Measurements from ENCODE around the gene LGALS7B.
"Not testable (repeated sequence)": the region's sequence is repeated elsewhere in the genome, so short reads cannot be mapped to it uniquely, and the experiment has no call there.

Gene LGALS7B

GRCh38 chr19:38788478-38789243, at the start of gene LGALS7B:
Gene LGALS7B, plus strand, starts transcription at chr19:38789200. Its CDS starts 27 bp downstream, at chr19:38789227.
- H3K4me1 ChIP-seq (ENCODE audit: control insufficient read depth, insufficient read depth, low read length), result no peaks in the 10 kb centered on the region
- H3K36me3 ChIP-seq (ENCODE audit: control insufficient read depth, insufficient read depth, low read length), result no peaks in the 10 kb centered on the region
- H3K9ac ChIP-seq (ENCODE audit: low read length), result no peak within 1 kb of the TSS
- no peaks in the 10 kb centered on the region for H3K27me3 ChIP-seq (ENCODE audit: control insufficient read depth, insufficient read depth, low read length)
- no peak within 1 kb of the TSS for H3K27ac ChIP-seq (ENCODE audit: low read depth, low read length)
- H3K4me3 ChIP-seq (ENCODE audit: low read length), result no peak within 1 kb of the TSS

- H3K36me3 ChIP-seq (ENCODE audit: control insufficient read depth, insufficient read depth, low read length), result no peaks in the 10 kb centered on the region
- H3K27ac ChIP-seq (ENCODE audit: low read depth, low read length), result no peak overlapping the region
- H3K9ac ChIP-seq (ENCODE audit: low read length), result no peak overlapping the region
- no peaks in the 10 kb centered on the region for H3K27me3 ChIP-seq (ENCODE audit: control insufficient read depth, insufficient read depth, low read length)
- no peaks in the 10 kb centered on the region for H3K4me1 ChIP-seq (ENCODE audit: control insufficient read depth, insufficient read depth, low read length)
- no peak overlapping the region for H3K4me3 ChIP-seq (ENCODE audit: low read length)
These were observed 49.4 kb upstream of the LGALS7B start for GRCh38 chr19:38739440-38740256.

GRCh38 chr19:38740257-38740592, 48.8 kb upstream of the LGALS7B start:
- H3K27ac ChIP-seq (ENCODE audit: low read depth, low read length), result no peak overlapping the region
- H3K36me3 ChIP-seq (ENCODE audit: control insufficient read depth, insufficient read depth, low read length), result no peaks in the 10 kb centered on the region
- H3K9ac ChIP-seq (ENCODE audit: low read length), result no peak overlapping the region
- H3K4me3 ChIP-seq (ENCODE audit: low read length), result no peak overlapping the region
- H3K27me3 ChIP-seq (ENCODE audit: control insufficient read depth, insufficient read depth, low read length), result no peaks in the 10 kb centered on the region
- H3K4me1 ChIP-seq (ENCODE audit: control insufficient read depth, insufficient read depth, low read length), result no peaks in the 10 kb centered on the region

- Histone ChIP-seq H3K27me3 (ENCODE audit: control insufficient read depth, insufficient read depth, low read length) (no peaks in the 10 kb centered on the region), H3K27ac (ENCODE audit: low read depth, low read length) (no peak overlapping the region), H3K36me3 (ENCODE audit: control insufficient read depth, insufficient read depth, low read length) (no peaks in the 10 kb centered on the region), H3K9ac (ENCODE audit: low read length) (no peak overlapping the region), H3K4me1 (ENCODE audit: control insufficient read depth, insufficient read depth, low read length) (no peaks in the 10 kb centered on the region), H3K4me3 (ENCODE audit: low read length) (no peak overlapping the region)
These were observed 48.1 kb upstream of the LGALS7B start for GRCh38 chr19:38740932-38741331.

GRCh38 chr19:38741670-38742069, 47.3 kb upstream of the LGALS7B start:
- Histone ChIP-seq H3K36me3 (ENCODE audit: control insufficient read depth, insufficient read depth, low read length) (no peaks in the 10 kb centered on the region), H3K27ac (ENCODE audit: low read depth, low read length) (no peak overlapping the region), H3K9ac (ENCODE audit: low read length) (no peak overlapping the region), H3K27me3 (ENCODE audit: control insufficient read depth, insufficient read depth, low read length) (no peaks in the 10 kb centered on the region), H3K4me1 (ENCODE audit: control insufficient read depth, insufficient read depth, low read length) (no peaks in the 10 kb centered on the region), H3K4me3 (ENCODE audit: low read length) (no peak overlapping the region)

GRCh38 chr19:38742296-38742695, 46.7 kb upstream of the LGALS7B start:
- no peaks in the 10 kb centered on the region for H3K4me1 ChIP-seq (ENCODE audit: control insufficient read depth, insufficient read depth, low read length)
- no peak overlapping the region for H3K9ac ChIP-seq (ENCODE audit: low read length)
- H3K36me3 ChIP-seq (ENCODE audit: control insufficient read depth, insufficient read depth, low read length), result no peaks in the 10 kb centered on the region
- H3K27me3 ChIP-seq (ENCODE audit: control insufficient read depth, insufficient read depth, low read length), result no peaks in the 10 kb centered on the region
- no peak overlapping the region for H3K4me3 ChIP-seq (ENCODE audit: low read length)
- no peak overlapping the region for H3K27ac ChIP-seq (ENCODE audit: low read depth, low read length)

- no peak overlapping the region for H3K4me3 ChIP-seq (ENCODE audit: low read length)
- H3K9ac ChIP-seq (ENCODE audit: low read length), result no peak overlapping the region
- H3K4me1 ChIP-seq (ENCODE audit: control insufficient read depth, insufficient read depth, low read length), result no peaks in the 10 kb centered on the region
- H3K27ac ChIP-seq (ENCODE audit: low read depth, low read length), result no peak overlapping the region
- no peaks in the 10 kb centered on the region for H3K36me3 ChIP-seq (ENCODE audit: control insufficient read depth, insufficient read depth, low read length)
- no peaks in the 10 kb centered on the region for H3K27me3 ChIP-seq (ENCODE audit: control insufficient read depth, insufficient read depth, low read length)
These were observed 46.1 kb upstream of the LGALS7B start for GRCh38 chr19:38742906-38743305.

GRCh38 chr19:38743394-38744297, 45.4 kb upstream of the LGALS7B start:
- no peak overlapping the region for H3K9ac ChIP-seq (ENCODE audit: low read length)

GRCh38 chr19:38744298-38744681, 44.7 kb upstream of the LGALS7B start, which contains the start of gene CAPN12:
Gene CAPN12, minus strand, starts transcription at chr19:38744474. Its CDS starts 309 bp downstream, at chr19:38744165.
- H3K9ac ChIP-seq (ENCODE audit: low read length), result no peak within 1 kb of the TSS
- no peak within 1 kb of the TSS for H3K27ac ChIP-seq (ENCODE audit: low read depth, low read length)
- H3K4me3 ChIP-seq (ENCODE audit: low read length), result no peak within 1 kb of the TSS
- no peaks in the 10 kb centered on the region for H3K27me3 ChIP-seq (ENCODE audit: control insufficient read depth, insufficient read depth, low read length)
- no peaks in the 10 kb centered on the region for H3K4me1 ChIP-seq (ENCODE audit: control insufficient read depth, insufficient read depth, low read length)
- H3K36me3 ChIP-seq (ENCODE audit: control insufficient read depth, insufficient read depth, low read length), result no peaks in the 10 kb centered on the region

More at GRCh38 chr19:38743394-38744297, 45.4 kb upstream of the LGALS7B start:
- Histone ChIP-seq H3K27me3 (ENCODE audit: control insufficient read depth, insufficient read depth, low read length) (no peaks in the 10 kb centered on the region), H3K36me3 (ENCODE audit: control insufficient read depth, insufficient read depth, low read length) (no peaks in the 10 kb centered on the region), H3K27ac (ENCODE audit: low read depth, low read length) (no peak overlapping the region), H3K4me1 (ENCODE audit: control insufficient read depth, insufficient read depth, low read length) (no peaks in the 10 kb centered on the region), H3K4me3 (ENCODE audit: low read length) (no peak overlapping the region)

- Histone ChIP-seq H3K27me3 (ENCODE audit: control insufficient read depth, insufficient read depth, low read length) (no peaks in the 10 kb centered on the region), H3K4me3 (ENCODE audit: low read length) (no peak overlapping the region), H3K4me1 (ENCODE audit: control insufficient read depth, insufficient read depth, low read length) (no peaks in the 10 kb centered on the region), H3K27ac (ENCODE audit: low read depth, low read length) (no peak overlapping the region), H3K9ac (ENCODE audit: low read length) (no peak overlapping the region), H3K36me3 (ENCODE audit: control insufficient read depth, insufficient read depth, low read length) (no peaks in the 10 kb centered on the region)
These were observed 44.1 kb upstream of the LGALS7B start for GRCh38 chr19:38744874-38745273.

- no peak overlapping the region for H3K4me3 ChIP-seq (ENCODE audit: low read length)
- H3K9ac ChIP-seq (ENCODE audit: low read length), result no peak overlapping the region
These were observed 43.7 kb upstream of the LGALS7B start for GRCh38 chr19:38745316-38745715.

GRCh38 chr19:38753783-38754182, 35.2 kb upstream of the LGALS7B start:
- H3K27ac ChIP-seq (ENCODE audit: low read depth, low read length); H3K36me3 ChIP-seq (ENCODE audit: control insufficient read depth, insufficient read depth, low read length); H3K9ac ChIP-seq (ENCODE audit: low read length); H3K4me1 ChIP-seq (ENCODE audit: control insufficient read depth, insufficient read depth, low read length); H3K4me3 ChIP-seq (ENCODE audit: low read length); H3K27me3 ChIP-seq (ENCODE audit: control insufficient read depth, insufficient read depth, low read length): not testable (repeated sequence)

More at GRCh38 chr19:38745316-38745715, 43.7 kb upstream of the LGALS7B start:
- Histone ChIP-seq H3K4me1 (ENCODE audit: control insufficient read depth, insufficient read depth, low read length) (no peaks in the 10 kb centered on the region), H3K27me3 (ENCODE audit: control insufficient read depth, insufficient read depth, low read length) (no peaks in the 10 kb centered on the region), H3K27ac (ENCODE audit: low read depth, low read length) (no peak overlapping the region), H3K36me3 (ENCODE audit: control insufficient read depth, insufficient read depth, low read length) (no peaks in the 10 kb centered on the region)
